ENCODE data around the gene SLC35A5. TPM values are rescaled to one million over a fixed set of nuclear protein-coding genes. Genes with fewer than 3 reads are reported as not detected.

The SLC35A5 gene
- total RNA-seq, 1 donor from 2014 or later, result 37.4 TPM

- H3K27ac ChIP-seq, result no peak overlapping the region
- no peak for TF ChIP-seq CTCF (IDR thresholded peaks at IDR 0.05)
- no peaks in the 10 kb centered on the region for H3K9me3 ChIP-seq
- H3K4me3 ChIP-seq, result no peak overlapping the region
- H3K4me1 ChIP-seq, result peaks cover 25% of the 10 kb centered on the region
- no peak for DNase-seq
- no peak for ATAC-seq
- intact Hi-C loops (cut with DNase I), result no loop called here
- H3K27me3 ChIP-seq (ENCODE audit: low read depth), result no peaks in the 10 kb centered on the region
- peaks cover 37% of the 10 kb centered on the region for H3K36me3 ChIP-seq
Measured at GRCh38 chr3:112564940-112565305, 3.1 kb downstream of the SLC35A5 start.

GRCh38 chr3:112568642-112569041 is 6.8 kb downstream of the SLC35A5 start:
- peaks cover 11% of the 10 kb centered on the region for H3K4me1 ChIP-seq
- ATAC-seq (no peak), DNase-seq (no peak)
- TF ChIP-seq CTCF (IDR thresholded peaks at IDR 0.05), result no peak
- peaks cover 66% of the 10 kb centered on the region for H3K36me3 ChIP-seq
- H3K27ac ChIP-seq, result no peak overlapping the region
- H3K27me3 ChIP-seq (ENCODE audit: low read depth), result no peaks in the 10 kb centered on the region
- no peak overlapping the region for H3K4me3 ChIP-seq
- intact Hi-C loops (cut with DNase I), result no loop called here
- no peaks in the 10 kb centered on the region for H3K9me3 ChIP-seq

- ATAC-seq (no peak), DNase-seq (no peak)
- Histone ChIP-seq H3K27ac (no peak overlapping the region), H3K36me3 (peaks cover 72% of the 10 kb centered on the region), H3K9me3 (no peaks in the 10 kb centered on the region), H3K4me3 (no peak overlapping the region), H3K4me1 (peaks cover 5% of the 10 kb centered on the region), H3K27me3 (ENCODE audit: low read depth) (no peaks in the 10 kb centered on the region)
- intact Hi-C loops (cut with DNase I), result no loop called here
- TF ChIP-seq CTCF (IDR thresholded peaks at IDR 0.05), result no peak
Measured at GRCh38 chr3:112569265-112569664, 7.4 kb downstream of the SLC35A5 start.

- H3K4me1 ChIP-seq, result peaks cover 4% of the 10 kb centered on the region
- no peaks in the 10 kb centered on the region for H3K9me3 ChIP-seq
- DNase-seq, result no peak
- peaks cover 77% of the 10 kb centered on the region for H3K36me3 ChIP-seq
- no peak for ATAC-seq
- no peak overlapping the region for H3K27ac ChIP-seq
- intact Hi-C loops (cut with DNase I), result no loop called here
- TF ChIP-seq CTCF (IDR thresholded peaks at IDR 0.05), result no peak
- H3K4me3 ChIP-seq, result no peak overlapping the region
- H3K27me3 ChIP-seq (ENCODE audit: low read depth), result no peaks in the 10 kb centered on the region
Measured at GRCh38 chr3:112572701-112573100, 10.9 kb downstream of the SLC35A5 start.

GRCh38 chr3:112579232-112579631 is 17.4 kb downstream of the SLC35A5 start:
- Histone ChIP-seq H3K27ac (no peak overlapping the region), H3K4me3 (no peak overlapping the region), H3K9me3 (no peaks in the 10 kb centered on the region), H3K4me1 (no peaks in the 10 kb centered on the region), H3K36me3 (peaks cover 71% of the 10 kb centered on the region), H3K27me3 (ENCODE audit: low read depth) (no peaks in the 10 kb centered on the region)
- intact Hi-C loops (cut with DNase I), result no loop called here
- no peak for DNase-seq
- peak in 1 of 2 donors; percentile 21 for ATAC-seq
- TF ChIP-seq CTCF (IDR thresholded peaks at IDR 0.05), result no peak

- peaks cover 71% of the 10 kb centered on the region for H3K36me3 ChIP-seq
- H3K9me3 ChIP-seq, result no peaks in the 10 kb centered on the region
Measured at GRCh38 chr3:112579697-112580096, 17.9 kb downstream of the SLC35A5 start.

More at GRCh38 chr3:112579697-112580096, 17.9 kb downstream of the SLC35A5 start:
- no peak for ATAC-seq
- no peaks in the 10 kb centered on the region for H3K27me3 ChIP-seq (ENCODE audit: low read depth)
- DNase-seq, result no peak
- intact Hi-C loops (cut with DNase I), result no loop called here
- H3K4me1 ChIP-seq, result no peaks in the 10 kb centered on the region
- H3K27ac ChIP-seq, result no peak overlapping the region
- no peak for TF ChIP-seq CTCF (IDR thresholded peaks at IDR 0.05)
- no peak overlapping the region for H3K4me3 ChIP-seq
